HG03439 (cell line): ENCODE data around the gene PLCB4.

Experiments used
- ATAC-seq: cut with Tn5 transposase; IDR thresholded peaks from one replicate; pipeline ENCODE4 v1.9.1; 2021; ENCODE audit warnings: mild to moderate bottlenecking, moderate library complexity; ENCODE audit not compliant: unreplicated experiment

PLCB4 gene

DNA sequence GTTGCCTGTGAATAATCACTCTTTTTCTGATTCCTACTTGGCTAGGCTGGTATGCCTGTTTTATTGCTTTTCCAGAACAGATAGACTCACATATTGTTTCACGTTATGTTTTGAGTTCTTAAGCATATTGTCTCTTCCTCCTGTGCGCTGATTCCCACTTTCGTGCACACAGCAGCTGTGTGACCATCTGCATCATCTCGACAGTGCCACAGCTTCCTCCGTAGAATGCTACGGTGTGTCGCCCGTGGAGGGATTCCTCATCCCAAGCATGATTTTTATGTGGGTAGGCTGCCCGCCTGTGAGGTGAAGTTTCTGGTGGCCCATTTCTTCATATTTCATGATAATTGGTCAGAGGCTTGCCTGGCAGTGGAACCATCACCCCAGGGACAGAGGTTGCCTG lies 31.8 kb downstream of the PLCB4 start:
- no peak for ATAC-seq

DNA sequence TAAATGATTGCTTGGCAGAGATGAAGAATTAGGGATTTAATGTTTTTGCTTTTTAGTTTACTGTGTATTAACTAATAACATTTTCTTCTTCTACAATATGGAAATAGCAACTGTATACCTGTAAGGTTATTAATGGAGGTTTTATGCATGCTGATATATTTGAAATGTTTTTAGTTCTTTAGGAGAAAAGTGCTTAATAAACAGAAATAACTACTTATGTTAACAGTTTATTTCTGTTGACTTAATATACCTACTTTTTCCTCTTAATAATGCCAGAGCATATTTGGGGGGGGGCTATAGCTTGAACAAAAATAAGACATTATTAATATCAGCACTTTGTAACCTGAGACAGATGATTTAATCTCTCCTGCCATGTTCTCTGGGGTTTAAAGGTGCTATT lies 33.6 kb downstream of the PLCB4 start:
- no peak for ATAC-seq

DNA sequence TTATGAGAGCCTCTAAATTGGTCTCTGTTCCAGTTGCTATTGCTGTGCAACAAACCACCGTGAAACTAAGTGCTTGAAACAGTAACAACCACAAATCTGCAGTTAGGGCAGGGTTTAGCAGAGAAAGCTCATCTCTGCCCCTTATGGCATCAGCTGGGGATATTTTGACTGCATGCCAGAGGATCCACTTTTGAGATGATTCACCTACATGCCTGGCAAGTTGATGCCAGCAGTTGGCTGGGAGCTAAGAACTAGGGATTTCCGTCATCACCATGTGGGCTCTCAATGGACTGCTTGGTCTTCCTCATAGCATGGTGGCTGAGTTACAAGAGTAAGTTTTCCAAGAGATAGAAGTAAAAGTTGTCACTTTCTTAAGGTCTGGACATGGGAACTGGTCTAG lies 35.1 kb downstream of the PLCB4 start:
- no peak for ATAC-seq

DNA sequence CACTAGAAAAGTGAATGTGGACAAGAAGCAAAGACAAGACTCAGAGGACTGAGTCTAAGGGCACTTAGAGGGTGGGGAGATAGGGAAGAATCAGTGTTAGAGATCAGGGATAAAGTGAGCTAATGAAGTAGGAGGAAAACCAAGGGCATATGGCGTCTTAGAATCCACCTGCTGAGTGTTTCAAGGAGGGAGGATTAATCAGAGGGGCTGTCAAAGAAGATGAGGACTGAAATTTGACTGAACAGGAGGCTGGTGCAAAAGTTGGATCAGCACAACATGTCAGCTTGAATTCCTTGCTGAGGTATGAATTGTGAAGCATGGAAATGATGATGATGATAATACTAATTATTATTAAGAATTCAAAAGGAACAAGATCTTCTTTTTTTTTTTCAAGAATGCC lies 39.4 kb downstream of the PLCB4 start:
- ATAC-seq, result no peak

DNA sequence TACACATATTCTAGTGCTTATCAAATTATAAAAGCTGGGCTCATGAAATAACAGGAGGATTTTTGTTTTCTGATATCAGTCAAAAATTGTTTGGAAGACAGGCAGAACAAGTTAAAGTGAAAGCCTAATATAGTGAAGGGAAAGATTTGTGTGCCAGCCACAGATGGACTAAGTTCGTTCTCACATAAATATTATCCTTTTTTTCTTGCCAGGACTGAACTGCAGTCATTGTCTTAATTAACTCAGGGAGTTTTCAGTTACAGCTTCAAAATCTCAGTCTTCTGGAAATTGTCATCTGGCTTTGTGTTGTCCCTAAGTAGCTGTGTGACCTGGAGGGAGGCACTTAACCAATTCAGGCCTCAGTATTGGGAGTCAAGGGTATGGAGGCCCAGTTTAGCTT lies 40.7 kb downstream of the PLCB4 start:
- ATAC-seq, result no peak

DNA sequence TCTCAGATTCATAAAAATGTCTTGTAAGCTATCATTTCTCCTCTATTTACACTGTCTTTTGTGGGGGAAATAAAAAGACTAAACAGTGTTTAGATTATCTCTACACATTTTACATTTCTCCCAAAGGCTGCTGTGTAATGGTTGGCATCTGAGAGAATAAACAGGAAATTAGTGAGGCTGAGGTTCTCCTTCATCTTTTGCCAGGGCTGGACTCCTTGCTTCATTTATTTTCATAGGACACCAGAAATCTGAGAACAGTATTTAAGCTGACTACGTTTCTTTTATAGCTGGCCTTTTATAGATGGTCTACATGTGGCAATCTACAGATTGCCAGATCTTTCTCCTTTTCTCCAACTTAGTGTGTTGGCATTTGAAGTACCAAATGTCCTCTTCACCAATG lies 41.5 kb downstream of the PLCB4 start:
- ATAC-seq, result no peak

DNA sequence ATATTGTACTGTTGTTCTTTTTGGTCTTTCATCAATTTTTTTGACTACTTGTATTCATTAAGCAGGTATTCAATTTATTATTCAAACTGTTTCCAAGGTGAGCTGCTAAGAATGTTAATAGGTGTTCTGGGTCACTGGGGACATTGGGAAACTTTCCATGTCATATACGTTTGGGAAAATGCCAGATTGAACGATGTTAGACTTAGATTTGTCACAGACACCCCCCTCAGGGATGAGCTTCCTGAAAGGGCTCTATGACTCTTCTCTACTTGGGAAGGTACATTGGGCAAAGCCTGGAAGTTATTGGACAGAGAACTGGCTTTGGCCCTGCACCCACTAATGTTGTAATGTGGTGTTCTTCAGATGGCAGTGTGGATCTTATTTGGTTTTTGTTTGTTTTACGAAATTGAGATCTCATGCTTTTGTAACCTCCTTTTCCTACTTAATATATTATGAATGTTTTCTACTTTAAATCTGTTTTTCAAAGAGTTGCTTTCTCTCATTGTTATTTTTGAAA lies 42.1 kb downstream of the PLCB4 start:
- ATAC-seq, result no peak

DNA sequence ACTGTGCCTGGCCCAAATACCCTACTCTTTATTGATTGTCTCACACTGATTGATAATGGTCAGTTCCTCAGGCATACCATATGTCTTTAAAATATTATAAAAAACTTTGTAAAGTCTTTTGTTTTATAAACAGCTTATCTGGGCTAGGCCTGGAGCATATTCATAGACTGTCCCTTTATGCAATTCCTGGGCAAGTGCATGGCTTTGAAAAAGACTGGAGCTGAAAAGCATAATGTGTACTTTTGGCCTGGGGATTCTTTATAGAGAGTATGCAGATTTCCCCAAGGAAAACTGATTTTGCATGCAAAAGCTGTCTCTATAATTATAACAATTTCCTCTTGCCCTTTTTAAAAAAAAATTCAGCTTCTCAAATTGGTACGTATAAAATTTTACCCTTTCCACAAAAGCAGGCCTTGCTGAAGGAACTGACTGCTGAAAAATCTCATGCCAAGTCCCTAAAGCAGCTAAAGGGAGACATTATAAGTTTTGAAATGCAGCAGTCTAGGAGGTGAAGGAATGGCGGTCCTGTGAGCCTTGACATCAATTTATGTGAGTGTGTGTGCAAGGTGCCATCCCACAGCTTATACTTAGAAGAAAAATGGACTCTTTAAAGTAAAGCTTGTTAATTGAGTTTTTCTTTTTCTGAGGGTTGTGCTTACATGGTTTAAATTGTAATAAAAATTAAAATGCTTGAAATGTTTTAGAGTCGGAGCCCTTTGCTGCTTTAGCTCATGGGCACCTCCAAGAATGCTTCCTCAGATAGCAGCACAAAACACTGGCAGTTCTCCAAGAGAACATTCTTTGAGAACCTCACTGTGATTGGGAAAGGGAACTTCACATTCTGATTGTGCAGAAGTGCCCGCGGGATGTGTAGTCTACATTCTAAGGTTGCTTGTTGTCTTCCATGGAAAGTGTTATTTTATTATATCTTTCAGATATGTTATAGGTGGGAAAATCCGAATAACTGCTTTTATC lies 43.9 kb downstream of the PLCB4 start:
- ATAC-seq, result no peak

DNA sequence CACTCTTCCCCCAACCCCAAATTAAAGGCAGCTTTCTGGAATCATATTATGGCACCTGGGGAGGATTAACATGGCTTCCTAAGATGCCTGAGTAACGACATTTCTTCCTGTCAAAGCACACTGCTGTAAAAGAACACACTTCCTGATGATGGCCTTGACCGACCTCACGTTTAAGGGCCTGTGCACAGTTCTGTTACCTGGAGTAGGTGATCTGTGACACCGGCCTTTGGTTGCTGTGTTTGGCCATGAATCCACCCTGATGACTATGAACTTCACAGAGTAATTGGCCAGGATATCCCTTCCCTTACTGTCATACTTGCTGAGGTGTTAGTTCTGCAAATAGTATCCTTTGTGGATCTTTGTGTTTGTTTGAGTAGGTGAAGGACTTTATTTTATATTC lies 45.8 kb downstream of the PLCB4 start:
- ATAC-seq, result no peak

DNA sequence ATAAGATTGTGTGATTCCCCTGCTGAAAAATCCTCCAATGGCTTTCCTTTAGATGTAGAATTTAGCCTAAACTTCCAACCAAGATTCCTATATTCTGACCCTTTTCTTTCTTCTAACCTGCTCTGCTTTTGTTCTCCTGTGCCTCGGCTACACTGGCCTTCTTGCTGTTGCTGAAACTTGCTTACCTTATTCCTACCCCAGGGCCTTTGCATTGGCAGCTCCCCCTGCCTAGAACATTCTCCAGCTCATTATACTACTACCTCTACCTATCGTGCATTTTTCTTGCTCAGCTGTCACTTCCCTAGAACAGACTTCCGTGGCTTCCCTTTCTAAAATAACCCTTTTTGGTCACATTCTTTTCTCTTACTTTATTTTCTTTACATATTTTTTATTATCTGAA lies 48.7 kb downstream of the PLCB4 start:
- no peak for ATAC-seq

DNA sequence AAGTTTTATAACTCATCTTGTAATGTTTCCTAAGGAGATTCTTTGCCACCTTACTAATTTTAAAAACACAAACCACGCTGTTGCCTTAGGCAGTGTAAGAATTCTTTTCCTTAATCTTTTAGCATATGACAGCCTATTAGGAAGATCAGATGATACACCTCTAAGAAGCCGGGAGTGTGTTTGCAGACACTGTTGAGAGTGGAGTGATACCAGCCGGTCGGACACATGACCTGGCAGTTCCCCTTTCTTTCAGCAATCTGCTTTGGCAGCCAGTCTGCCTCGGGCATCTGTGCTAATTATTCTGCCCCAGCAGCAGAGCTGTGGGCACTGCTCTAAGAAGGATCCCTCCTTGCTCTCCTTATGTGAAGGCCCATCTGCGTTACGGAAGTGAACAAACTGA lies 50.9 kb downstream of the PLCB4 start:
- ATAC-seq, result no peak

DNA sequence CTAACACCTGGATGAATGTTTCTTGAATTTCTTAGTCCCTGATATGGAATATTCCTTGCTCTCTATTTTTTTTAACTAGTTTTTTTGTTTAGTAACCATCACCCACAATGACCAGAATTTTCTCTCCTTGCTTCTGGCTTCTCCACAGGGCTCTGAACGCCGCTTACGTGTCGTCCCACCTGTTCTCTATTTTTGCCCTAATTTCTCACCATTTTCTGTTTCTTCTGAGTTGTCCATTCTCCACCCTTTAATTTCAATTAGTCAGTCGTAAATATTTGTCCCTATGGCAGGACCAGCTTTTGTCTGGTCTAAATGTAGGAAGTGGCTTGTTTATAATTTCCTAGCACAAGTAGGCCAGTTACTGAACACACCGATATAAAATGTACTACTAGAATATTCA lies 52.3 kb downstream of the PLCB4 start:
- ATAC-seq, result no peak

DNA sequence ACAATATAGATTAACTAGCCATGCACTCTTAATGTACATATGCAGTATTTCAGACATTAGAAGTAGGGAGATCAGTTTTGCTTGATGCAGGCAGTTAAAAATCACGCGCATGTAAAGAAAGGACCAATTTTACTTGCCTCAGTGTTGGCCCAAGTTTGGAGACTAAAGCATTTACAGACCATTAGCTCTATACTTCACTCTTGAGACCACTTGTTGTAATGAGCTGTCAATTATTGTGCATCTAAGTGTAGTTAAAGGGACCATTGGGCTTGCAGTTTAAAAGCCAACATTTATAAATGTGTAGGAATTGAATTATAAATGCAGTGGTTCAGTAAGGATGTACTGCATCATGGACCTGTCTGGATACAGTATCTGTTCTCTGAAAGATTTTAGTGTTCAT lies 53.7 kb downstream of the PLCB4 start:
- no peak for ATAC-seq

DNA sequence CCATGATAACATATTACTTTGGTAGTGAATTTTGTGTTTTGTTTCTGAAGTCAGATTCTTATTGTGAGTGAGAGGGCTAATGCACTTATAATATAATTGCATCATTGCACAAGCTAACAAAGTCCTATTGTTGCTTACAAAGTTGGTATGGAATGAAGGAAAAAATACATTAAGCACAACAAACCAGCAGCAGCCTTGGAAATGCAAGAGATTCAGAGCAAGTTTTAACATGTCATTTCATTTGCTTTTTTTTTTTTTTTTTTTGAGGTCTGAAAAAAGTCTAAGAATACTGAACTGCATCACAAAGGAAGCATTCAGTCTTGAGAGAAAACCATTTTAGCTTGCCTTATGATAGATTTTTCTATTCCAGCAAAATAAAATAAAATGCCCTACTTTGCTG lies 57.6 kb downstream of the PLCB4 start:
- ATAC-seq, result no peak

DNA sequence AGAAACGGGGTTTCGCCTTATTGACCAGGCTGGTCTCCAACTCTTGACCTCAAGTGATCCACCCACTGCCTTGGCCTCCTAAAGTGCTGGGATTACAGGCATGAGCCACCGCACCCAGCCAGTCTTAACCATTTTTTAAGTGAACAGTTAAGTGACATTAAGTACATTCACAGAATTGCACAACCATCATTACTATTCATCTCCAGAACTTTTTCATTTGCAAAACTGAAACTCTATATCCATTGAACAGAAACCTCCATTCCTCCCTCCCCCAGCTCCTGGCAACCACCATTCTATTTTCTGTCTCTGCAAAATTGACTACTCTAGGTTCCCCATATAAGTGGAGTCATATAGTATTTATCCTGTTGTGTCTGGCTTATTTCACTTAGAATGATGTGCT lies 59.7 kb downstream of the PLCB4 start:
- ATAC-seq, result no peak

DNA sequence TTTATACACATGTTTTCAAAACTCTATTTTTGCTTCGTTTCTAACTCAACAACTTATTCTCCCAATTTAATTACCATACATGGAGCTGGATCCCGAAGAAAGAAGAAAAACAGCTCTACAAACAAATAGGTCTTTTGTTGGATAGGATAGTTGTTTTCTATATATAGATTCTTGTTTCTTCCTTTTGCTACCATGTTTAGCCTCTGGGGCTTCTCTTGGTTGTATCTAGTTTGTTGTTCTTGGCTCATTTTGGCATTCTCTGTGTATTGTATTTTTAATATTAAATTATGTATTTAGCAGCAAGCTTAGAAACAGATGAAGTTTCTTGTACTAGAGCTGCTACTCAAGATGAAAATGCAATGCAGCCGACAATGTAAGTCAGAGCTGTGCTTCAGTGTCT lies 60.9 kb downstream of the PLCB4 start:
- ATAC-seq, result no peak

DNA sequence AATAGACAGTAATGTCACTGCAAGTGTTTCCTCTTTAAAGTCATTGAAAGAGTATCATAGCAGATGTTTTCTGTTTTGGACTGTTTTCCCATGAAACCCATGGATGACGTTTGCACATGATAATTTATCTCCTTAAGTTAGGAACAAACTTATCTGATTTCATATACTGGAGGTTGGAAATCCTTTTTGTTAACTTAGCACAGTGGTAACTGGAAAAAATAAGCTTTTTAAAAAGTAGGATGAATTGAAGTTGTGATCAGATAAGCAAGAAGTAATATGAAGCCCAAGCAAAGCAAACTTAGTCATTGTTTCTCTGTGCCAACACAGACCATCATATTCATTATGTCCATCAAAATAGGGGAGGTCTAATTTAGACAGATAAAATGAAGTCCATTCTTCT lies 61.6 kb downstream of the PLCB4 start:
- ATAC-seq, result no peak

DNA sequence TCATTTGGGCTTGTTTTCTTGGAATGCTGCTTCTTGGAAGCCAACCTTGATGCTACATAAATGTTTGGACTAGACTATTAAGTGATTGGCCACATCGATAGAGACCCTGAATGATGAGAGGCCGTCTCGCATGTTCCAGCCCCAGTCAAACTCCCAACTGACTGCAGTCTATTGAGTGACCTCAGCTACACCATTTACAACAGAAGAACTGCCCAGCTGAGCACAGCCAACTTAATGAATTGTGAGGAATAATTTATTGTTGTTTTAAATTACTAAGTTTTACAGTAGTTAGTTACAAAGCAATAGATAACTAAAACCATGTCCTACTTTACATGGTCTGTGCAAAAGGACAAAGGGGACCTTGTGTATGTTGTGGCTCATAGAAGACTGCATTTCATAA lies 63.0 kb downstream of the PLCB4 start:
- ATAC-seq, result no peak

DNA sequence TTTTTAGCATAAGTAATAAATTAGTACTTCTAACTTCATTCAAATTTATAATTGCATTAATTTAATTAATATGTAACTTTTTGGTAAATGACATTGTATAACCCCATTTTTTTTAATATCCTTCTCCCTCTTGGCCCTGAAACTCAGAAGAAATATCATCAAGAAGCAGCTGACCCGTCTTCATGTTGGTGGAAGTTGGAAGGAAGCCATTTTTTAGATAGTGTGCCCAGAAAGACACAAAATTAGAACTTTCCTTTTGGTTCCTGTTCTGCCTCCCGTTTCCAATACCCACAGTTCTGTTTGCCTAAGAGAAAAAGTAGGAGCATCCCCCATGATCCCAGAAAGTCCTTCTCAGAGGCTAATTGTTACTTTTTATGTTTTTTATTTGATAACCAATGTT lies 65.5 kb downstream of the PLCB4 start:
- no peak for ATAC-seq

DNA sequence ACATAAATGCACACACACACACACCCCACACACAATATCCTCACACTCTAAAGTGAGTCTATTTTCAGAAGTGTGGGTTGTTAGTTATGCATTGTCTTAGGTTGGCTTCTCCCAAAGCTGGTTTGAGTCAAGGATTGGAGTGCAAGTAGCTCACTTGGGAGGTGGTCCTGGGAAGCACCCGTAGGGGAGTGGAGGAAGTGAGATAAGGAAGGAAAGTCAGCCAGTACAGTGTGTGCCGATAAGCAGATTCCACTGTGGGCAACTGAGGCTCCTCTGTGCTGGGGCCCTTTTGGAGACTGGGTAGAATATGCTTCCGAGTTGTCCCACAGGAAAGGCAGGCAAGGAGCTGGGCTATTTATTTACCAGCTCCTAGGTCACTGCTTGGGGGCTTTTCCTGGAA lies 67.2 kb downstream of the PLCB4 start:
- ATAC-seq, result no peak

DNA sequence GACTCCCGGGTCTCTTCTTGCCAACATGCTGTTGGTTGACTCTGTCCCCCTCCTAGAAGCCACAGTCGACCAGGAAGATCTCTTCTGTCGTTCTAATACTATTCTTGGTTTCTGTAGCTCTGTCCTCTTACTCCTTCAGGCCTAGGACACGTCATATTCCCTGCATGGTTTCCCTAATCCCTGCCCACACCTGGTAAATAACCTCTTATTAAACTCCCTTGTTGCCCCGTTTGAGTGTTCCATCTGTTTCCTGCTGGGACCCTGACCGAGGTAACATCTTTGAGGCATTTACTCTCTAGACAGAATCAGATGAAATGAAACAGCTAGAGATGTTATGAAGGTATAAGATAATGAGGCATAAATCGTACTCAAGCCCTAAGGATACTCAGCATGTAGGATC lies 68.1 kb downstream of the PLCB4 start:
- no peak for ATAC-seq

DNA sequence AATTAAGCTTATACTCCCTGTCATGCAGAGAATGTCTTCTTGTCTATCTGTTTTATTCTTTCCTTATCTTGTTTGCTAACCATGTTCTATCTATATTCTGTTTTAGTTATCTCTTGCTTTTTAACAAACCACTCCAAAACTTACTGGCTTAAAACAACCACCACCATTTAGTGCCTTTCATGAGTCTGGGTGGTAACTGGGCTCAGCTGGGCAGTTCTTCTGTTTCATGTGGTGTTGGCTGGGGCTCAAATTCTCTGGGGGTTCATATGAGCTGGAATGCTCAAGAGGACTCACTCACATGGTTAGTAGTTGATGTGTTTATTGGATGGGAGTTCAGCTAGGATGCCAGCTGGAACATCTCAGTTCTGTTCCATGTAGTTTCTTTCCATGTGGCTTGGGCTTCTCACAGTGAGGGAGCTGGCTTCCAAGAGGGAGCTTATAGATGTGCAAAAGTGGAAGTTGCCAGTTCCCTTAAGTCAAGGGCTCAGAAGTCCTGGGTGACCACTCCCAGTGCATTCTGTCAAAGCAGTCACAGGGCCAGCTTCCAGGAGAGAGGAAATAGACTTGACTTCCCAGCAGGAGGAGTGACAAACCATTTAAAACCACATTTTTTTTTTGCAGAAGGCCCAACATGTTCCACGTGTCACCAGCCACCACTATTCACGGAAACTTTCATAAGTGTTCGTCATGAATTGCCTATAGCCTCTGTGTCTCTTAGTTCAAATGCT lies 70.4 kb downstream of the PLCB4 start:
- ATAC-seq, result no peak
